SK-N-MC (cell line): ENCODE data around the gene RALGAPB.

Experiments
- EZH2 ChIP-seq: fragments of 200-600 bp; sonication (generic); IDR thresholded peaks from one replicate; pipeline ENCODE4 v1.6.1; 2017; ENCODE audit warnings: antibody characterized with exemption
- FOXP2 ChIP-seq: optimal IDR thresholded peaks from 2 replicates; pipeline ENCODE3; 2011; ENCODE audit warnings: mild to moderate bottlenecking, moderate library complexity; ENCODE audit not compliant: insufficient read depth; ENCODE audit errors: extremely low read length, control extremely low read depth
- POLR2AphosphoS5 ChIP-seq: IDR thresholded peaks from 2 replicates; pipeline ENCODE4 v1.6.1; 2012; ENCODE audit warnings: mild to moderate bottlenecking, low read depth, low read length, borderline replicate concordance

- TF ChIP-seq POLR2AphosphoS5 (no peak), EZH2 (no peak), FOXP2 (no peak)
Measured at GRCh38 chr20:38428800-38429199, 43.8 kb upstream of the RALGAPB start.
